ENCODE results near the gene APEH. TPM values are rescaled to one million over a fixed set of nuclear protein-coding genes. Genes with fewer than 3 reads are reported as not detected.

Gene APEH
- total and polyA plus RNA-seq, 2 donors (not counting 1 experiment from before 2014, with no cell fraction given) = 79.4 to 96.2 TPM

GRCh38 chr3:49700453-49701128, 26.4 kb downstream of the APEH start:
- Mint-ChIP-seq H3K4me3 (no peak overlapping the region), H3K27ac (no peak overlapping the region), H3K4me1 (peaks cover 4% of the 10 kb centered on the region), H3K9me3 (ENCODE audit: insufficient read depth) (no peaks in the 10 kb centered on the region), H3K27me3 (no peaks in the 10 kb centered on the region)
- intact Hi-C loops (cut with micrococcal nuclease) = no loop called here
- H3K36me3 ChIP-seq (replicated peaks in 1 of 2; ENCODE audit: control extremely low read depth in 1 of 2, control insufficient read depth in 1 of 2, extremely low read depth in 1 of 2, insufficient read depth in 2 of 2, low read length in 1 of 2) = peaks cover 0 to 44% of the 10 kb centered on the region in 2 experiments
- DNase-seq (no peak), ATAC-seq (ENCODE audit: low read depth) (no peak)
- ChIA-PET CTCF (interaction anchor here (1.0 to 5.0 kb wide), 4 partner anchors 21 to 161 kb away, joined by 3 to 40 read pairs (median 6); no protein-coding TSS in a partner anchor), POLR2A (no interaction called here)
- H3K9me3 ChIP-seq (ENCODE audit: control extremely low read depth in 1 of 3, control insufficient read depth in 2 of 3, insufficient read depth in 1 of 3, low read length in 2 of 3) = peaks cover 0 to 3% (median 0%) of the 10 kb centered on the region in 3 donors
- H3K4me3 ChIP-seq (ENCODE audit: control extremely low read depth in 1 of 5, extremely low read depth in 1 of 5, insufficient read depth in 1 of 5, low read depth in 2 of 5, low read length in 4 of 5) = no peak overlapping the region
- no peaks in the 10 kb centered on the region for H4K20me1 ChIP-seq (ENCODE audit: control insufficient read depth, insufficient read depth, low read length, poor library complexity, severe bottlenecking)
- no peak overlapping the region for H3K4me2 ChIP-seq (replicated peaks; ENCODE audit: low read depth, low read length, poor library complexity, severe bottlenecking)
- WGBS (ENCODE audit: insufficient coverage) = 91% methylated on average over 13 of the region's 13 CpGs
- H3K9ac ChIP-seq (ENCODE audit: low read length) = no peak overlapping the region
- H3K27me3 ChIP-seq (replicated peaks in 1 of 4; ENCODE audit: control extremely low read depth in 1 of 4, control insufficient read depth in 3 of 4, insufficient read depth in 4 of 4, low read length in 3 of 4) = no peaks in the 10 kb centered on the region
- no peaks in the 10 kb centered on the region for H3K4me1 ChIP-seq (ENCODE audit: control insufficient read depth in 2 of 2, insufficient read depth in 2 of 2, low read length in 2 of 2)
- no peak overlapping the region for H2AFZ ChIP-seq (ENCODE audit: insufficient read depth, low read depth, low read length, poor library complexity, severe bottlenecking)
- no peaks in the 10 kb centered on the region for H3K79me2 ChIP-seq (ENCODE audit: control insufficient read depth, insufficient read depth, low read length)
- TF ChIP-seq EZH2 (IDR thresholded peaks at IDR 0.05; ENCODE audit: borderline replicate concordance, insufficient read depth, low read depth, low read length, poor library complexity, severe bottlenecking) = no peak
- TF ChIP-seq CTCF (IDR thresholded peaks at IDR 0.05) = no peak
- H3K27ac ChIP-seq (ENCODE audit: low read length in 2 of 2) = no peak overlapping the region

- H3K9me3 ChIP-seq (ENCODE audit: control extremely low read depth in 1 of 3, control insufficient read depth in 2 of 3, insufficient read depth in 1 of 3, low read length in 2 of 3) = peaks cover 0 to 3% (median 0%) of the 10 kb centered on the region in 3 donors
- no peak overlapping the region for H3K27ac Mint-ChIP-seq
- no peak overlapping the region for H3K27ac ChIP-seq (ENCODE audit: low read length in 2 of 2)
- TF ChIP-seq CTCF (IDR thresholded peaks at IDR 0.05) (peak; percentile 26), EZH2 (IDR thresholded peaks at IDR 0.05; ENCODE audit: borderline replicate concordance, insufficient read depth, low read depth, low read length, poor library complexity, severe bottlenecking) (no peak)
- H2AFZ ChIP-seq (ENCODE audit: insufficient read depth, low read depth, low read length, poor library complexity, severe bottlenecking) = no peak overlapping the region
- peaks cover 0 to 52% of the 10 kb centered on the region in 2 experiments for H3K36me3 ChIP-seq (replicated peaks in 1 of 2; ENCODE audit: control extremely low read depth in 1 of 2, control insufficient read depth in 1 of 2, extremely low read depth in 1 of 2, insufficient read depth in 2 of 2, low read length in 1 of 2)
- H3K4me1 ChIP-seq (ENCODE audit: control insufficient read depth in 2 of 2, insufficient read depth in 2 of 2, low read length in 2 of 2) = no peaks in the 10 kb centered on the region
- DNase-seq = no peak
- no peaks in the 10 kb centered on the region for H4K20me1 ChIP-seq (ENCODE audit: control insufficient read depth, insufficient read depth, low read length, poor library complexity, severe bottlenecking)
- no peak overlapping the region for H3K4me2 ChIP-seq (replicated peaks; ENCODE audit: low read depth, low read length, poor library complexity, severe bottlenecking)
- H3K27me3 Mint-ChIP-seq = no peaks in the 10 kb centered on the region
- H3K9me3 Mint-ChIP-seq (ENCODE audit: insufficient read depth) = no peaks in the 10 kb centered on the region
- H3K4me1 Mint-ChIP-seq = peaks cover 4% of the 10 kb centered on the region
- H3K4me3 Mint-ChIP-seq = no peak overlapping the region
- ChIA-PET POLR2A (interaction anchor here (0.6 kb wide), 1 partner anchor 17 kb away, joined by 3 read pairs; no protein-coding TSS in a partner anchor), CTCF (interaction anchor here (0.6 to 5.0 kb wide), 6 partner anchors 20 to 223 kb away, joined by 3 to 40 read pairs (median 3); no protein-coding TSS in a partner anchor)
- intact Hi-C loops (cut with micrococcal nuclease) = no loop called here
- H3K9ac ChIP-seq (ENCODE audit: low read length) = no peak overlapping the region
- no peak overlapping the region for H3K4me3 ChIP-seq (ENCODE audit: control extremely low read depth in 1 of 5, extremely low read depth in 1 of 5, insufficient read depth in 1 of 5, low read depth in 2 of 5, low read length in 4 of 5)
- ATAC-seq (ENCODE audit: low read depth) = no peak
- no peaks in the 10 kb centered on the region for H3K27me3 ChIP-seq (replicated peaks in 1 of 4; ENCODE audit: control extremely low read depth in 1 of 4, control insufficient read depth in 3 of 4, insufficient read depth in 4 of 4, low read length in 3 of 4)
- 91% methylated on average over 14 of the region's 21 CpGs for WGBS (ENCODE audit: insufficient coverage)
- H3K79me2 ChIP-seq (ENCODE audit: control insufficient read depth, insufficient read depth, low read length) = no peaks in the 10 kb centered on the region
Observed at GRCh38 chr3:49701388-49702077, 27.4 kb downstream of the APEH start.

Data from B cell (primary cell).